ENCODE data around the gene HSF2BP. TPM values are rescaled to one million over a fixed set of nuclear protein-coding genes. Genes with fewer than 3 reads are reported as not detected.
"Not testable (repeated sequence)": the region's sequence is repeated elsewhere in the genome, so short reads cannot be mapped to it uniquely, and the experiment has no call there.

Gene HSF2BP
- polyA plus RNA-seq, 5 donors, result 1.1 to 1.5 (median 1.2) TPM

- no peak for DNase-seq
Measured at GRCh38 chr21:43688906-43689305, 29.6 kb upstream of the HSF2BP start.

- no peak for DNase-seq
Measured at GRCh38 chr21:43687566-43688399, 28.5 kb upstream of the HSF2BP start.

- no peak for DNase-seq
Measured at GRCh38 chr21:43686811-43687565, 27.7 kb upstream of the HSF2BP start.

DNA sequence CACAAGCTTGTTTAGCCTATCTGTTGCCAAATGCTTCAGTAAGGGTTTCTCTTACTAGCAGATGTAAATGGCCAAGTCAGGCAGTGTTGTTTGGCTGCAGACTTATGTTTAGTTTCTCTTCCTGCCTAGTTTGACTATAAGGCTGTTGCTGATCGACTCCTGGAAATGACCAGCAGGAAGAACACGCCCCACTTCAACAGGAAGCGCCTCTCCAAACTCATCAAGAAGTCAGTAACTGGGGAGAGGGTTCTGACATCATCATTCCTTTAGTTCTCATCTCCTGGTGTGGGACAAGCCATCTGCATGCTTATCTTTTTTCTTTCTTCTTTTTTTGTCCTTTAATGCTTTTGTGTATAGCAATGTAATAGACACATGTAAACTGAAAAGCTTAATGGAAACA lies 25.1 kb upstream of the HSF2BP start:
- no peak for DNase-seq

- no peak for DNase-seq
Measured at GRCh38 chr21:43681650-43682049, 22.4 kb upstream of the HSF2BP start.

- not testable (repeated sequence) for DNase-seq
Measured at GRCh38 chr21:43680421-43680820, 21.1 kb upstream of the HSF2BP start.

DNA sequence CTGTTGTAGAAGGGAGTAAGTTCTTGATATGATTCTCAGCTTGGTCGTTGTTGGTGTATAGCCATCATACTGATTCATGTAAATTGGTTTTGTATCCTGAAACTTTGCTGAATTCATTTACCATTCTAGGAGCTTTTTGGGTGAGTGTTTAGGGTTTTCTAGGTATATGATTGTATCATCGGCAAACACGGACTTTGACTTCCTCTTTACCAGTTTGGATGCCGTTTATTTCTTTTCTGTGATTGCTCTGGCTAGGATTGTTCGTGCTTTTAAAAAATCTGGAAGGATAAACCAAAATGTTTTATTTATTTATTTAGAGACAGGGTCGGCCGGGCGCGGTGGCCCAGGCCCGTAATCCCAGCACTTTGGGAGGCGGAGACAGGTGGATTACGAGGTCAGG lies 20.7 kb upstream of the HSF2BP start:
- no peak for DNase-seq

DNA sequence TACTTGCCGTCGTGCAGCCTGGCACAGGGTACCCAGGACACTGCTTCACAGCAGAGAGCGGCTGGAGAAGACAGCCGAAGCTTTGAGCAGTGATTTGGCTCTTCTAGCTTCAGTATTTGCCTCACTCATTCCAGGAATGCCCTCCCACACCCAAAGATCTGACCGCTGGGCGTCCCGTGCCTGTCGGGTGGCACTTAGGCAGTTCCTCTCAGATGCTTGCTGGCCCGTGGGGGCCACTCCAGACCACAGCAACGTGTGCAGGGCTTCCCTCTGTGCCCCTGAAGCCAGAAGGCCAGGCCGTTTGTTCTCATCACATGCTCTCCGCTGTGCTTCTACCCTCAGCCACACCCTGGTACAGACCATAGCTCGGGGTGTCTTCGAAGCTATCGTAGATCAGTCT lies 17.1 kb upstream of the HSF2BP start:
- no peak for DNase-seq

- no peak for DNase-seq
Measured at GRCh38 chr21:43675871-43676270, 16.6 kb upstream of the HSF2BP start.

- DNase-seq, result no peak
Measured at GRCh38 chr21:43669828-43670605, 10.7 kb upstream of the HSF2BP start.

- DNase-seq, result no peak
Measured at GRCh38 chr21:43667191-43667904, 8.1 kb upstream of the HSF2BP start.

DNA sequence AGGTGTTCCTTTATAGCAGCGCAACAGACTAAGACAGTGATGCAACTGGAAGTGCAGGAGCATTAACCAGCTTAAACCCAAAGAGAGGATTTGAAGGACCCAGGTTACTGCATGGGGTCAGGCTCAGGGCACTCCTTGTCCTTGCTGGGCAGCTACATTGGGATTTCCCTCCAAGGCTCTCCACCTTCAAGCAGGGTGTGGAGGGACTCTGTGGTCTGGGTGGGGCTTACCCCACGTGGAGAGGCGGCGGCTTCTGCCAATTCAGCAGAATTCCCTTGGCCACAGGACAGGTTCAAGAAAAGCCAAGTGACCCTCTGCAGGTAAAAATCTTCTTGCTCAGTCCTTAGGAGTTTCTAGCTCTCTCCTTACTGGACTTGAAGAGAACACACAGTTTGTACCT lies 6.6 kb upstream of the HSF2BP start:
- no peak for DNase-seq

DNA sequence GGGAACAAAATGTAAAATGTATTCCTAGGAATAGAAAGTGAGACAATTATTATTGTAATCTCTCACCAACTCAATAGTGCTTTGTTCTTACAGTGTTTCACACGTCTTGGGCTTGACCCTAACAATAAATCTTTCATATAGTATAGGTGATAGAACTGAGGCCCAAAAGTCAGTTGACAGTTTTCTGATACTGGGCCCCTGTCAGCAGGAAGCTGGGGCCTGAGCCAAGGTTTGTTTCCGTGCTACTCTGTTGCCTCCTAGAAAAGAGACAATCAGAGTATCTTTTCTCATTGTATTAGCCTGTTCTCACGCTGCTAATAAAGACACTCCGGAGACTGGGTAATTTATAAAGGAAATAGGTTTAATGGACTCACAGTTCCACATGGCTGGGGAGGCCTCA lies 5.1 kb upstream of the HSF2BP start:
- no peak for DNase-seq

DNA sequence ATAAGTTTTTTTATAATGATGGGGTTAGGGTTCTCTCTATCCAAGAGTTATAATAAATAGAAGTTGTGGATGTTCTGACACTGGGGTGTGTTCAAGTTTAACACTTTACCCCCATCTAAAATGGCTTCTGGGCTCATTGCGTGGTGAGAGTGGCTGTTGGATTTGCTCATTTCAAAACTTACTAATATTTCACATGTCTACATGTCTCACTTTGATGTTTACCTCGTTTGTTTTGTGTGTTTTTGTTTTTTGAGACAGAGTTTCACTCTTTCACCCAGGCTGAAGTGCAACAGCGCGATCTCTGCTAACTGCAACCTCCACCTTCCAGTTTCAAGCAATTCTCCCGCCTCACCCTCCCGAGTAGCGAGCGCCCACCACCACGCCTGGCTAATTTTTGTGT lies 3.7 kb upstream of the HSF2BP start:
- DNase-seq, result no peak

GRCh38 chr21:43662286-43662685 lies 3.0 kb upstream of the HSF2BP start:
- no peak for DNase-seq

- DNase-seq, result no peak
Measured at GRCh38 chr21:43658769-43659135, 536 bp downstream of the HSF2BP start.

DNA sequence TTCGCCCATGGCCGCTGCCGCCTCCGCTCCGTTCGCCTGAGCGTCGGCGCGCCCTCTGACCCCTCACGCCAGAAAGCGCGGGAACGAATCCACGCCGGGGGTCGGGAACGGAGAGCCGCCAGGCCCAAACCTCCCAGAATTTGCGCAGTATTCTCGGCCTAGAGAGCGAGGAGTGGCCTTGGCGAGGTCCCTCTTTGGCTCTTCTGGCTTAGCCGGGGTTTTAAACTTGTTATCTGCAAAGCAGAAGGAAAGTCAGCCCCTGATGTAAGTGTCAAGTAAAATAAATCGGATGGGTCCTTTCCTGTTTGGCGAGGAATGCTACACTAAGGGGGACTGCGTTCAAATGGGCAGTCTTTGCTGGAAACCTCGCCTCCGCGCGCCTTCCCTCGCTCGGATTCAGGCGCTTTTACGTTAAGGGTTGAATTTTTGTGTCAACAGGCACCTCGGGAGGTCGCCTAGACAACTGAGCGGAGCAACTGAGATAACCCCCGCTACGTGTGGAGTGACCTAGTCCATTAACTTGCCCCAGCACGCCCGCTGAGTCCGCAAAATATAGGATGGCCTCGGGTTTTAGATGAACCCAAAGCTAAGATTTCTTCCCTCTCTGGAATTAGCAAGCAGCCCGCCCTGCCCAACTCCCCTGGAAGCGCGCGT lies 1.1 kb downstream of the HSF2BP start:
- no peak for DNase-seq

DNA sequence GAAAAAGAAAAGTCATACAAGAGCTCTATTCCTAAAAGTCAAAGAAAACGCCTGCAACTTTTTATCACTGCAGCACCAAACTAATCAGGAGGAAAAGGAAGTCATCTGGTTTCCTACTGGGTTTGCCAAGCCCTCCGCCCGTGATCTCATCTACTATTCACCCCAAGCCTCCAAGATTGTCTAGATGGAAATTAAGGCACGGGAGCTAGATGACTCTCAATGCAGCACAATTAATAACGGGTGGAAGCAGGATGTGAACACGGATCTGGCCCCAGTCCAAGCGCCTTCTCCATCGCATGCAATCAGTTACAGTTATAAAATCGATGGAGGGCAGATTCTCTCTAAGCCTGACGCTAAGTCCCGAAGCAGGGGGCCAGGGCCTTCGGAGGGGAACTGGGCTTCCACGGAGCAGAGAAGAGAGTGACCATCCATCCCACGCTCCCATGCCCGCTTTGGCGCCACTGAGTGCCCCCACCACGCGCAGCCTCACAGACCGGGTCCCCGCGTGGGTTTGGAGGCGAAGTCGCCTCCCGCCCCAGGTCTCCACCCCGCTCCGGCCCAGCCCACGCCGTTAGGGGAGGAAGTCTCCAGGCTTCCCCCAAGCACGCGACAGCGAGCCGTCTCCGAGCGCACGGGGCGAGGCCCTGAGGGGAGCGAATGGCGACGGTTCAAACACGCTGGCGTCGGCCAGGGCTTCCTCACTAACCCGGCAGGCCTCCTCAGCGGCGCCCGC lies 1.8 kb downstream of the HSF2BP start:
- no peak for DNase-seq

DNA sequence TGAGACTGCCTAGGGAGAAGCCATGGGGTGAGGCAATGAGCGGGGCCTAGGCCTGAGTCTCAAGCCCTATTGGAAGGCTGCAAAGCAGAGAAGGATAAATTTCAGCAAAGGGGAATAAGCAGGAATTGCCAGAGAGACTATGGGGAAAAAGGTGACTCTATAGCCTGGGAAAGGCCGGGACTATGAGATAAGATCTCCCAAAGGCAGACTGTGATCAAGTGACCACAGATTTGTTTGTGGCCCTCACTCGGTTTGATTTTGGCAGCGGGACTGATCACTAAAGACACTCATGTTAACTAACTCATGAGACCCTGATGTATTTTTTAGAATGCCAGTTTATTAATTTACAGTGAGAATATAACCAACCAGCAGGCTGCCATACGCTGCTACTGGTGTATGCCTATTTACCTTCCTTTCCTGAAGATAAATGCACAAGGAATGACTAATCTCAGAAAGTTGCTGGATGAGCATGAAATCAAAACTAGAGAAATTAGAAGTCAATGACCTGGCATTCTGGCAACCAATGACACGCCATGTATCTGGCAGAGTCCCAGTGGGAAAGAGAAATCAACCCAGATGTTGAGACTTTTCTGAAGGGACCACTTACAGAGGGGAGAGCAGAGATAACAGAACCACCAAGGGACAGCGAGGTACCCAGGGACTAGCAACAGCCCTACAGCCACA lies 4.3 kb downstream of the HSF2BP start:
- DNase-seq, result no peak

- no peak for DNase-seq
Measured at GRCh38 chr21:43653626-43654025, 5.7 kb downstream of the HSF2BP start.

All from right lung (tissue), 5 donors.